HG03025 (cell line): Measurements from ENCODE around the gene ELMO1.

Experiments used
- ATAC-seq: cut with Tn5 transposase; IDR thresholded peaks from one replicate; pipeline ENCODE4 v1.9.1; 2021; ENCODE audit warnings: mild to moderate bottlenecking, moderate library complexity; ENCODE audit not compliant: unreplicated experiment, low FRiP score

The ELMO1 gene

DNA sequence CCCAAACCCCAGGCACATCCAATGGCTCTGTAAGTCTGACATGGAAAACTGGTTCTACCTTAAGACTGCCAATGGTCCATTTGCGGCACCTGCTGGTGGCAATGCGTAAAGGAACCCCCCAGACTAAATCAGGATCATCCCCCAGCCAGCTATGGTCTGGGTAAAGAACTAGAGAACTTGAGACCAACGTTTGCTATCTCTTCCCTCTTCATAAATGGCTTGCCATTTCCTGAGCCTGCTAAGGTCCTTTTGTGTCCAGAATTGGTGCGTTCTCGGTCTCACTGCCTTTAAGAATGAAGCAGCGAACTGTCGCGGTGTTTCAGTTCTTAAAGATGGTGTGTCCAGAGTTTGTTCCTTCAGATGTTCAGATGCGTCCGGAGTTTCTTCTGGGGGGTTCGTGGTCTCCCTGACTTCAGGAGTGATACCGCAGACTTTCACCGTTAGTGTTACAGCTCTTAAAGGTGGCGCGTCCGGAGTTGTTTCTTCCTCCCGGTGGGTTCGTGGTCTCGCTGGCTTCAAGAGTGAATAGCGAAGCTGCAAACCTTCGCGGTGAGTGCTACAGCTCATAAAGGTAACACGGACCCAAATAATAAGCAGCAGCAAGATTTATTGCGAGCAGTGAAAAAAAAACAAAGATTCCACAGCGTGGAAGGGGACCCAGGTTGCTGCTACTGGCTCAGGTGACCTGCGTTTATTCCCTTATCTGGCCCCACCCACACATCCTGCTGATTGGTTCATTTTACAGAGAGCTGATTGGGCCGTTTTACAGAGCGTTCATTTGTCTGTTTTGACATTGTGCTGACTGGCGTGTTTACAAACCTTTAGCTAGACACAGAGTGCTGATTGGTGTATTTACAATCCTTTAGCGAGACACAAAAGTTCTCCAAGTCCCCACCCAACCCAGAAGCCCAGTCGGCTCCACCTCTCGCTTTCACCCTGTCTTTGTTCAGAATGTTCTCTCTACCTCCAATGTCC lies 95.4 kb downstream of the ELMO1 start:
- peak; percentile 72 for ATAC-seq

DNA sequence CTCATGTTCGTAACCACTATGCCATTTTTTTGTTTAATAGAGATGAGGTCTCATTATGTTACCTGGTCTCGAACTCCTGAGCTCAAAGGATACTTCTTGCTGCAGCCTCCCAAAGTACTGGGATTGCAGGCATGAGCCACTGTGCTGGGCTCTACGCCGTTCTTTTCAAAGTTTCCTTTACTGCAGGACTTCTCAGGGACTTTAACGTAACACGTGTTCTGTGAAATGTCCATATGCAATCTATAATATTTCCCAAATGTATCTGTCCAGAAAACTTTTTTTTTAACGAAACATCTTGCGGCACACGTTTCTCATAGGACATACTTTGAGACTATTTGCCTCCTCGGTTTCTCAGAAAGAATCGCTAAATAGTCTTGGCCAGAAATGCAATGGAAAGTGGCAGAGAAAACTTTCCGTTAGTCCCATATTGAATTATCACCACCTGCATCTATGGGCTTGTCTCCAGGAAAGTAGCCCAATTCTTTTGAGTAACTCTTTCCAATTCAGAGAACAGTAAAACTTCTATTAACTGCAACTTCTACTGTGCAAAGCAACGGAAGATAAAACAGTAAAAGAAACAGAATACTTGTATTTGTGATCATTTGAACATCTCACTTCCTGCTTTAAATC lies 96.3 kb downstream of the ELMO1 start:
- ATAC-seq: no peak

DNA sequence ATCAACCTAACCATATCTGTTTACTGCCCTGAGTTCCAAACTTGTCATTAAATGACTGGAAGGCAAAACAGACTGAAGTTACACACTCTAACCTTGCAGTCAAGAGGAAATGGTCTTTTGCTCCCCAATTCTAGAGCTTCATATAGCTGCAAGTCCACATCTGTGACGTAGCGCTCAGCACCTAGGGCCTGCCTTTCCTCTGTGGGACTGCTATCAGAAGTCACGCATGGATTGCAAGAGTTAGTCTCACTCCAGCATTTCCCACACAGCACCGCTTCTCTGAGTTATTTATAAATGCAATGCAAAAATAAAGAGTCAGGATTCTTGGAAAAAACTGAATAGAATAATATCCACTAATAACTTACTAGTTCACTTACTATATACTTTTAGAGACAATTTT lies 96.9 kb downstream of the ELMO1 start:
- ATAC-seq: no peak

DNA sequence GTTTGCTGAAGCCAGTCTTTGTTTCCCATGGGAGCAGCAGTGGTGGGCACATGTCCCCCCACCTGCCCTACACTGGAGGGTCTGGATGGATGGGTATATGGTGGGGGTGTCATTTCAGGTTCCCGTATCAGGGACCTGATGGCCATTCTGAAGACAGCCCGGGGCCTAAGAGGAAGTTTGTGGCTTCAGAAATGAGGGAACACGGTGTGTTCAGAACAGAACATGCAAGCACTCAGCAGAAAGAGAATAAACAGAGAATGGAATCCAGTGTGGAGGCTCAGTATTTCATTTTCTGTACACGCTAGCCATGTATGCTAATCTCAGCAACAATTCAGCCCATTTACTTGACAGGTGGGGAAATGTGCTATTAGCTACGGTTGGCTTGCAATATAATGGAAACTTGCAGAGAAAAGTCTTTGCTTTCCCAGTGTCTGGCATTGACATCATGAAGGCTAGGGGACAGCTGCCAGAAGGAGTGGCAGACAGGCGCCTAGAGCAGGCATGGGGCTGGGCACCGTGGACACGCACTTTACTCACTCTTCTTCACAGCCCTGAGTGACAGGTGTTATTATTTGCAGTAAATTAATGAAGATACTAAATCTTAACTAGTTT lies 98.6 kb downstream of the ELMO1 start:
- no peak for ATAC-seq

DNA sequence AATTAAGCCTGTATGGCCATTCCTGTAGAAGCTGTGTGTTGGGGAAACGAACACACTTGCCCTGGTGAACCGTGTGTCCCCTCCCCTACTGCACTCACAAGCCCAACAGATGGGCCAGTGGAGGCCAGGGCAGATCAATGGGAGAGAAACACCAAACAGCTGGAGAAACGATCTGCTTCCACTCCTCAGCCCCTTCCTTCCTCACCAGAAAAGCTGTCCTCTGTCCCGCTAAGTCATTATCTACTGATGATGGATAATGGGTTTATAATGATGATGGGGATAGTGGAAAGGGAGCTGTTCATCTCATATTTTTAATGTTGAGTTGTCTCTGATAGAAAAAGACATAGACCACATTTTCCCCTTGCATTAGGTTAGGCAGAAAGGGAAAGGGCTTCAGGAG lies 99.7 kb downstream of the ELMO1 start:
- no peak for ATAC-seq

DNA sequence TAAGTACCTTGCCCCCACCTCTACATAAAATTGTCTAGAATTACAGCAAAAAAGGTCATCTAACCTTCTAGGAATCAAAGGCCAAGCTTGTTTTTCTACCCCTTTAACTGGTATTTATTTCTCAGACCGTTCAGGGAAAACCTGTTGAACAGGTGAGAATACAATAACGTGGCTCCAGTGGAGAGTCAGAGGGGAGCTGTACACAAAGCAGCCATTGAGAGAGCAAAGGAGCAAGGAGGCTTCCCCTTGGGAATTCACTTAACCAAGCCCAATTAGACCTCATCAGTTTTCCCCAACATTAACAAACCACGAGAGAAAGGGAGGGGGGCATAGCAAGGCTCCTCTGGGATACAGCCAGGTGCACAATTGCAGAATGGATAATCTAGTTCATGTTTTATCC lies 101.9 kb downstream of the ELMO1 start:
- ATAC-seq: no peak

DNA sequence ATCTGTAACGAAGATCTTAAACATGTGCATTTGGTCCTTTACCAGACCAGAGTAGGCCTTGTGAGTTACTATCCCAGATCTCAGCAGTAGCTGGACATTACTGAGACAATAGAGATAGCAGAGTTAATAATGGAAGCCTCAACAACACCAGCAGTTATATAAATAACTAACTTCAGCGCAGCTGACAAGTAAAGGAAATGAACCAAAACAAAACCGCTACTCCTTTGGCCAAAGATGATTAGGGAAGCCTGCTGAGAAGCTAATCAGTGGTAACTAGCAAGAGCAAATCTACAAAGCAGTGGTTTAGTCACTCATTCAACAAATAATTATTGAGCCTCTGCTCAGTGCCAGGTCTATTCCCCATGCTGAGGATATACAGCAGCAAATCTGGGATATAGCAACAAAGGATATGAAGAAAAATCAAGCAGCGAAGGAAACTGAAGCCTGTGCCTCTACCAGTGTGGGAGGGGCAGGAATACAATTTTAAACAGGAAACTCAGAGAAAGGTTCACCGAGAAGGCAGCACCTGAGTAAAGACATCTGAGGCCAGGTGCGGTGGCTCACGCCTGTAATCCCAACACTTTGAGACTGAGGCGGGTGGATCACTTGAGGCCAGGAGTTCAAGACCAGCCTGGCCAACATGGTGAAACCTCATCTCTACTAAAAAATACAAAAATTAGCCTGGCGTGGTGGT lies 103.6 kb downstream of the ELMO1 start:
- ATAC-seq: no peak

DNA sequence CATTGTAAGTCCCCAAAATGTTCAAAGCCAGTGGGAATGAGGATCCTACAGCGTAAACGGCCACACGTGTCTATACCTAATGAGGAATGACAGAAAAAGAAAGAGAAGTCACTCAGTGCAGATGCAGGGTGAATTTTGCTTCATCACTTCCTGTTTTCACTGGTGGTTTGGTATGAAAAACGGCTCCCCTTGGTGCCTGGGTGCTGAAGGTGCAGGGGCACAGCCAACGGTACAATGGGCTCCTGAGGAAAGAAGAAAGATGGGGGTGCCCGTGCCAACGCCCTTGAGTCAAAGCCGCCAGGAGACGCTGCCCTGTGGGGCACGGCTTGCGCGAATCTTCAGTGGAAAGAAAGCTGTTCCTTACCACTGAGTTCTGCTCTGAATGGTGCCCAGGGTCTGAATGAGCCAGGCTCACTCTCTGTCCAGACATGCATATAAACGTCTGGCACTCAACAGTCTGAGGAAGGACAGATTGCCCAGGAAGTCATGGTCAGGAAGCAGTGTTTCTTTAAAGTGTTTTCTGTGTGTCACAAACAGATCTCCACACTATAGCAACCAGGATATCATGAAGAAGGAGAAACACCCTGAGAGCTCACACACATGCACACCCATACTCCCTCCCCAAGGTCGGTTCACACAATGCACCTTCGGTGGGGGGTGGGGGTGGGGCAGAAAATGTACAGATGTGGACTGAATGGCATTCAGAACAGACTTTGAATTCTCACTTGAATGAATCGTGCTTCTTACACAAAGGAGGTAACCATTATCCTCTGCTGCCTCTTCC lies 105.8 kb downstream of the ELMO1 start:
- ATAC-seq: peak; percentile 57

DNA sequence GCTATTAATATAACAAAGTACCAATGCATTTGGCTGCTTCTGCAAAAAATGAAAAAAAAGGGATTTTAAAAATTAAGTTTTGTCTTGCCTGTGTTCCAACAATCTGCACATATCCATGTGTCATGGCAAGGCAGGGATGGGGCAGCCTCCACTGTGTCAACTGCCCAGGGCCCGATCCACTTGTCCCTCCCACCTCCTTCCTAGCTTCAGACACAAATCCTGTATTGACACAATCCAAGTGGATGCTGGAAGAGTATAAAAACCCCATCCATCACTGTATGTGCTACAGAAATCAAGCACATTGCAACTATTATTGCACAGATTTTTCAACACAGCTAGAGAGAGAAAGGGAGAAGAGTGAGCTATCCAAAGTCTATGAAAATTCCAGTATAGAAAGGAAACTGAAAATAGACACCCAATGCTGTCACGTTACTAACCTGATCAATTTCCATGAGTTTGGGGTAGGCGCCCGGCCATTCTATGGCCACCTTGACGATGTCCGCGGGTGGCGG lies 106.4 kb downstream of the ELMO1 start:
- peak; percentile 3 for ATAC-seq

DNA sequence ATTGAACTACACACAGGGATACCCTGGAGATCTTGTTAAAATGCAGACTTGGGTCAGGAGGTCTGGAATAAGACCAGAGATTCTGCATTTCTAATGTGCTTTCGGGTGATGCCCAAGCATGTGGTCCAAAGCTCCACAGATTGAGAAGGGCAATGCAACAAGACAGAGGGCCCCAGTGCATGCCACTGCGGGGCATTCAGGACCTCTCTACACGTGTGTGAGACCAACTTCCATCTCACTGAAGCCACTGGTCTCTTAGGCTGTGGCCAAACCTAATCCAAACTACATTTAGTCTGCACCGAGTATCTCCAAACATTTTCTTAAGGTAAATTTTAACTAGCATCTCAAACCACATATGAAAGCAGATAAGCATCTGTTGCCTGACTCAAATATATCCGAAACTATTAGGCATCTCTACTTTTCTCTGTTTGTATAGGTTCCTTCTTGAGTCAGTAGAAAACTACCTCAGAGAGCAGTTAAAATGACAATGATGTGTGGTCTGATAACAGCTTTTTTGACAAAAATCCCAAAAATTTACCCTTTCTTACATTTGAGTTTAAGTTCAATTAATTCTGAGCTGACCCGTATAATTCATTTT lies 107.5 kb downstream of the ELMO1 start:
- ATAC-seq: peak; percentile 28

DNA sequence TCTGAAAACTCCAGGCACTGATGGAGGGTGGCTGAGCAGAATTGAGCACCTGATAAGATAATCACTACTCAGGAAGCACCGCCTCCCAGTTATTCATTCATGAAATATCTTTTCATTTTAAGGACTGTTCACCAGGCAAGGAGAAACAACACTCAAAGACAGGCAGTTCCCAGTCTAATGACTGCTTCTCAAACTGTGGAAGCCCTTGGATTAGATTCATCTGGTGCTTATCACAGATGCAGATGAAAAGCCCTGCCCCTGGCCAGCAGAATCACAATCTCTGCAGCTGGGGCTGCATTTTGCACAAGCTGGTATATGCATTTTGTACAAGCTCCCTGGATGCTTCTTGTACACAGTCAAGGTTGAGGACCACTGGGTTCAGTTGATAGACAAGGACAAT lies 109.7 kb downstream of the ELMO1 start:
- no peak for ATAC-seq

DNA sequence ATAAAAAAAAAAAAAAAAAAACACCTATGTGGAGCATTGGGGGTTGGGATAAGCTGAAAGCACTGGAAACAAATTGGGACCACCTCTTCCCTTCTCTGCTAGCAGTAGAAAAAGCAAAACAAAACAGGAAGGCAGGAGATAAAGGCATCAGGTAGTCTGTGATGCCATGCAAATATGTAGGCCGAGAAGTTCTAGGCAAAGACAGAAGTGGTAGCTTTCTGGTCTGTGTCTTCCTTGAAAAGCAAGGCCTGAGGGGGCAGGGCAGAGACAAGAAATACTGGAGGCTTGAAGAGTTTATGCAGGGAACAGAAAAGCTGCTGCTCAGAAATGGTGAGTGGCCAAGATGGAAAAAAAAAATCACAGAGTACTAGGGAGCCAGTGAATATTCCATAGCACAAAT lies 111.1 kb downstream of the ELMO1 start:
- no peak for ATAC-seq

DNA sequence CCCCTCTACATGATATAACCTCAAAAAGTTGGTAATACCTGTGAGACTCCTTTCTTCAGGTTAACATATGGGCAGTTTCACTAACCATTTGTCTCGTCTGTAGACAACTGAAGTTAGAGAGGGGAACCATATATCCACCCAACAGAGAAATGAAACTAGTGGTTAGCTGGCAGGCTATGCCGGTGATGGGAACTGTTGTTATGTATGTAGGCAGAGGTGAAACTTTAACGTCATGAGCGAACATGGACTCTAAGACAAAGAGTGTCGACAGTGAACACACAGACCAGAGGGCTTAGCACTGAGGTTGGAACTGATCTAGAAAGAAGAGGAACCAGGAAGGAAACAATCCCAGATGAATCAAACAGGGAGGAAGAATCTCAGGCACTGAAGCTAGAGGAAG lies 112.4 kb downstream of the ELMO1 start:
- ATAC-seq: peak; percentile 94

DNA sequence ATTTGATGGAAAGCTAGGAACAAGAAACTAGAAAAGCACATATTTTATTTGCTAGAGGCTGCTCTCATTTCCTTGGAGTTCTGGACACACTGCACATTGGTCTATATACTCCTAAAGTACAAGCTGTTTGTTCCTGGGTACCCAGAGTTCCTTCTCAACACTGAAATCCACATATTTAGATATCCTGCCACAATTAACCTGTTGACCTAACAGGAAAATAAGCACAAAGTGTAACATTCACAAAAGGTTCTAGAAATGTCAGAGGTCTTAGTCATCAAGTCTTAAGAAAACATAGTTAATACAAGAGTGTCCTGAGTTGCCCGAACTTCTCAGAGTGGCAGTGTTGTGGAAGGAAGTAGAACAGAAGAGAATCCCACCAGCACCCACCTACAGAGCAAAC lies 115.6 kb downstream of the ELMO1 start:
- no peak for ATAC-seq

DNA sequence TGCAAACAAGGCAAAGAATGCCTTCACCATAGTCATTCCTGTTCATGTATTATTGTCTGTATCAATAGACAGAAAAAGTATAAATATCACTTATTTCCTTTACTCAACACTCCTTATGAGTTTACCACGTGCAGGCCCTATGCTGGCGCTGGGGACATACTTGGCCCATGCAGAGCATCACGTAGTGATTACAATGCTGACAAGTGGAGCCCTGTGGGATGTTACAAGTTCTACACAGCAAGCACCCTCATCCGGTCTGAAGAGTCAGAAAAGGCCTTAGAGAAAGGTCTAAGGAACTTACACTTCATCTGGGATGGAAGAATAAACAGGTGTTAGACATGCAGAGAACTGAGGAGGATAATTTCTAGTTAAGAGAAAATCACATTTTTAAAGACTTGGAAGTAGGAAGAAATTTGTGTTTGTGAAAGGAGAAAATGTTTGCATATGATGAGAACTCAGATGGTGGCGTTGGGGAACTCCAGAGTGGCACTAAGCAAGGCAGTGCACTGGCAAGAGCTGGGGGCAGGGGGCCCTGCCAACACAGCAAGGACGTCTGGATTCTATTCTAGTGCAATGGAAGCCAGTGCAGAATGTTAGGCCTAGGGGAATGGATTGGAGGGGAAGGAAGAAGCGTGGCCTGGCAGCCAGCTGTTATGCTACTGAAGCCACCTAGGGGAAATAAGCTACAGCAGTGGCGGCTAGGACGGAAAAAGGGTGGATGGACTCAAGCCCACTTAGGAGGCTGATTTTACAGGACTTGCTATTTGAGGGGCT lies 116.2 kb downstream of the ELMO1 start:
- no peak for ATAC-seq

DNA sequence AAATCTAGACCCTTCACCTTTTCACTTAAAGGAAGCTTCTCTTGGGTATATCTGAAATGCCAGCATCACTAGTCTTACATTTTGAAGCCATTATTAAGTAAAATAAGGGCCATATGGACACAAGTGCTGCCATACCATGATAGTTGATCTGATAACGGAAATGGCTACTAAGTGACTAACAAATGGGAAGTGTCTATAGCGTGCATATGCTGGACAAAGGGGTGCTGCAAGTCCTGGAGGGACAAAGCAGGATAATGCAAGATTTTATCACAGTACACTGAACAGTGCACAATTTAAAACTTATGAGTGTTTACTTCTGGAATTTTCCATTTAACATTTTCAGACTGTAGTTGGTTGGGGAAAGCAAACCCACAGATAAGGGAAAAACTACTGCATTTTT lies 117.9 kb downstream of the ELMO1 start:
- ATAC-seq: no peak

DNA sequence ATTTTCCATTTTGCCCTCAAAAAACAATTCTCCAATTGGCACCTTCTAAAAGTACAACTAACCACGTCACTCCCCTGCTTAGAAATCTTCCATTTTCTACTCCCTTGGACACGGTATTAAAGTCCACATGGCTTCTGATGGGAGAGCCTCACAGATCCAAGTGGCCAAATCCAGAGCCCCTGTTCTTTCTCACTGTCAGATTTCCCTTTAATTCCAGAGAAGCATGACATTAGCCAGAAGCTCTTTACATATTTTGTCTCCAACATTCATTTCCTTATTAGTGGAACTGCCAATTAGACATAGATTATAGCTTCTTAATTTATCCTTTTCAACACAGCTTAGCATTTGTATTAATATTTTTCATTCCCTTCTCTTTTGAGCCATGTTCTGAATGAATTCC lies 118.7 kb downstream of the ELMO1 start:
- ATAC-seq: no peak

DNA sequence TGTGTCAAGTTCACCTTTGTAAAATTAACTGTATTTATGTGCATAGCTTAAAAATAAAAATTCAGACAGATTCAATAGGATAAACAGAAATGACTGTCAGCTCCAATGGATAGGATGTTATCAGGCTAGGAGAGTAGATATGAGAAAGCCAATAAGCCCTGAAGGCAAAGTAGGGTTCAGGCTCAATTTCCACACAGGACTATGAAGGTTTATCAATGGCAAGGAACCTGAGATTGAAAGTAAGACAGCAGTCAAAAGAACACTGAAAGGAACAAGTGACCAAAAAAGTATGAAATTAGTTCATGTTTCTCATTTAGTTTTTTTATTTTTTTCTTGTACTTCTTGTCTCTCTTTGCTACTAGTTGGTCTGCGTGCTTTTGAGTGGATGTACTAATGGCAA lies 121.4 kb downstream of the ELMO1 start:
- ATAC-seq: no peak

DNA sequence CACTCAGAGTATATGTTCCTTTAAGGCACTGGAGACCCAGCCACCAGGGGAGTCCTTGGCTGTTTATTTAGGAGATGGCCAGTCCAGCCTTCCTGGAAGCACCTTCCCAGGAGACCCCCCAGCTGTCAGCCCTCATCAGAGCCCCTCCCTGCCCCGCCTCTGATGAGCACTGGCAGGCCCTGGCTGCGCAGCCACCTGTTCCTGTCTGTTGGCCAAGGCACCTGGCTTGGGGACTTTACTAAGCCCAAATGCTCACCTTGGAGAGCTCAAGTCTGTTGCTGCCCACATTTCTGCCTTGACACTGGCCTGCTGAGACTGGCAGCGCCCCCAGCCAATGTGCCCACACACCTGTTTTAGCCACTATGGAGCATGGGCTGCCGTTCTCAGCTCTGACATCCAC lies 124.7 kb downstream of the ELMO1 start:
- no peak for ATAC-seq
